GM23248 (cell line): ENCODE results near the gene CPN2. TPM values are rescaled to one million over a fixed set of nuclear protein-coding genes. Genes with fewer than 3 reads are reported as not detected.

Experiments used
- DNase-seq: peaks from one replicate; pipeline ENCODE4 v3.0.0-alpha.2; 2015
- H2AFZ ChIP-seq: fragments of 200-600 bp; sonication (generic); 2 replicates; pipeline ENCODE4 v1.6.1; 2016; ENCODE audit warnings: antibody characterized with exemption
- H3F3A ChIP-seq: fragments of 200-600 bp; sonication (generic); 2 replicates; pipeline ENCODE4 v1.6.1; 2016; ENCODE audit warnings: mild to moderate bottlenecking, antibody characterized with exemption, mixed run types; ENCODE audit not compliant: insufficient read depth
- H3K27ac ChIP-seq: fragments of 200-600 bp; sonication (generic); 2 replicates; pipeline ENCODE4 v1.5.1; 2016; ENCODE audit warnings: mild to moderate bottlenecking
- H3K27me3 ChIP-seq: fragments of 200-600 bp; sonication (generic); replicated peaks from 2 replicates; pipeline ENCODE4 v1.6.1; 2016; ENCODE audit warnings: mild to moderate bottlenecking; ENCODE audit not compliant: insufficient read depth
- H3K36me3 ChIP-seq: fragments of 200-600 bp; sonication (generic); 2 replicates; pipeline ENCODE4 v1.6.1; 2016; ENCODE audit warnings: low read depth, mild to moderate bottlenecking
- H3K4me1 ChIP-seq: fragments of 200-600 bp; sonication (generic); 2 replicates; pipeline ENCODE4 v1.6.1; 2016; ENCODE audit warnings: mild to moderate bottlenecking; ENCODE audit not compliant: insufficient read depth
- H3K4me2 ChIP-seq: fragments of 200-600 bp; sonication (generic); one replicate; pipeline ENCODE4 v1.6.1; 2016; ENCODE audit warnings: mild to moderate bottlenecking; ENCODE audit not compliant: unreplicated experiment
- H3K4me3 ChIP-seq: fragments of 200-600 bp; sonication (generic); 2 replicates; pipeline ENCODE4 v1.5.1; 2016; ENCODE audit warnings: mild to moderate bottlenecking
- H3K79me2 ChIP-seq: fragments of 200-600 bp; sonication (generic); 2 replicates; pipeline ENCODE4 v1.6.1; 2016; ENCODE audit warnings: mild to moderate bottlenecking; ENCODE audit not compliant: insufficient read depth
- H3K9ac ChIP-seq: fragments of 200-600 bp; sonication (generic); 2 replicates; pipeline ENCODE4 v1.6.1; 2016; ENCODE audit warnings: mild to moderate bottlenecking
- H3K9me2 ChIP-seq: fragments of 200-600 bp; sonication (generic); 2 replicates; pipeline ENCODE4 v1.6.1; 2016; ENCODE audit warnings: mixed run types, mild to moderate bottlenecking, moderate library complexity; ENCODE audit not compliant: insufficient read depth
- H3K9me3 ChIP-seq: fragments of 200-600 bp; sonication (generic); one replicate; pipeline ENCODE4 v1.6.1; 2017; ENCODE audit warnings: low read depth
- H4K20me1 ChIP-seq: fragments of 200-600 bp; sonication (generic); 2 replicates; pipeline ENCODE4 v1.6.0; 2016; ENCODE audit not compliant: insufficient read depth
- EZH2 ChIP-seq: fragments of 200-600 bp; sonication (generic); IDR thresholded peaks from 2 replicates; pipeline ENCODE4 v1.6.1; 2018; ENCODE audit warnings: antibody characterized with exemption, mild to moderate bottlenecking; ENCODE audit not compliant: insufficient read depth, poor library complexity, severe bottlenecking
- EZH2phosphoT487 ChIP-seq: fragments of 200-600 bp; sonication (generic); IDR thresholded peaks from 2 replicates; pipeline ENCODE4 v1.6.1; 2018; ENCODE audit warnings: antibody characterized with exemption, moderate library complexity, mild to moderate bottlenecking, low read depth; ENCODE audit not compliant: insufficient read depth
- WGBS, 2 experiments: methylation state at CpG; one replicate each; pipeline ENCODE4 v1.1.6; 2015 to 2017; ENCODE audit warnings: low lambda C conversion rate in 2 of 2, low coverage in 1 of 2; ENCODE audit errors: missing lambda C conversion rate in 2 of 2; 5-methylcytosine and 5-hydroxymethylcytosine counted together
- in situ Hi-C: fragments of 300-500 bp; cut with MboI; formaldehyde crosslinking; loops from 2 replicates; pipeline ENCODE4 v1.15.0; 2020
- polyA plus RNA-seq: library from polyadenylated mRNA; unstranded; fragments of >200 nt; fragmentation: Nextera tagmentation; extraction: Ambion mirVana; gene quantifications from 2 replicates; pipeline ENCODE4 v1.2.1, GENCODE V29; 2016
- total RNA-seq: library from RNA; depleted of rRNA; stranded (reverse); fragments of >200 nt; shearing (Covaris generic); gene quantifications from 2 replicates; pipeline ENCODE4 v1.2.3, GENCODE V29; 2014

CPN2 gene
- total and polyA plus RNA-seq, 2 experiments from 2014 or later, result not detected

DNA sequence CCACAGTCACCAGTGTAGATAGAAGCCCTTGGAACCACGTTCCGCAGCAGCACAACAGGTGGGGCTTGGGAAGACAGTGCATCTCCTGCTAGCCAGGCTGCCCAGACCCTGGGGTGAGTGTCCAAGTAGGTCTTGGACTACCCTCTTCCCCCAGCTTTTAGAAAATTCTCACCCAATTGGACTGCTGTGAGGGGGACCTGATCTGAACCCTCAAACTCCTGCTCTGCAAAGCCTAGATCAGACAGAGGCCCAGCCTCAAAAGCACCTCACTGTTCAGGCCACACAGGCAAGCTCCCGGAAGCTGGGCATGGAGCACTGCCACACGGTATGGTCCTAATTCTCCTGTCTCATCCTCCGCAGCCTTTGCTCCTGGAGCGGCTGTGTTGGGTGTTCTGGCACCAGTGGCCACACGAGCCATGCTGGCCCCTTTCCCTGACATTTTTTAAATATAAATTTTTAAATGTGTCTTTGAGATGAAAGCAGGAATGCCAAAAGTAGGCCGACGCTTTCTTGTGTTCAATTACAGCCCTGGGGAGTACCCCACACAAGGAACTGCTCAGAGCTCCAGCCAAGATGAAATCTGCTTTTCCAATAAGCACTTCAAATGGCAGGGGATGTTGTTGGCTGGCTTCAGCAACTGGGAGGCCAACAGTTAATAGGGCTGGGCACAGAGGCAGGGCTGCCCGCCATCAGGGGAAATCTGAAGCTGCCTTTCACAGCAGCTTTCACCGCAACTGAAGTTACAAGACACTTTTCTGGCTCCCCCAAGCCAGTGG is 40.9 kb downstream of the CPN2 start:
- Histone ChIP-seq H3F3A (peaks cover 10% of the 10 kb centered on the region; the same call in 1 of the 2 replicates), H3K27me3 (peaks cover 40% of the 10 kb centered on the region), H3K9me3 (no peaks in the 10 kb centered on the region), H3K9ac (no peak overlapping the region), H2AFZ (no peak overlapping the region), H4K20me1 (no peaks in the 10 kb centered on the region), H3K79me2 (no peaks in the 10 kb centered on the region), H3K36me3 (no peaks in the 10 kb centered on the region), H3K27ac (no peak overlapping the region), H3K4me1 (no peaks in the 10 kb centered on the region; the same call in none of the 2 replicates), H3K4me2 (no peak overlapping the region), H3K9me2 (no peaks in the 10 kb centered on the region), H3K4me3 (no peak overlapping the region)
- TF ChIP-seq EZH2 (no peak), EZH2phosphoT487 (no peak)
- WGBS, 2 experiments, result 45% methylated on average over 11 of the region's 11 CpGs
- in situ Hi-C loops, result loop anchor here (10.0 kb wide), 1 partner anchor 635 kb away; no protein-coding TSS in a partner anchor
- no peak for DNase-seq

DNA sequence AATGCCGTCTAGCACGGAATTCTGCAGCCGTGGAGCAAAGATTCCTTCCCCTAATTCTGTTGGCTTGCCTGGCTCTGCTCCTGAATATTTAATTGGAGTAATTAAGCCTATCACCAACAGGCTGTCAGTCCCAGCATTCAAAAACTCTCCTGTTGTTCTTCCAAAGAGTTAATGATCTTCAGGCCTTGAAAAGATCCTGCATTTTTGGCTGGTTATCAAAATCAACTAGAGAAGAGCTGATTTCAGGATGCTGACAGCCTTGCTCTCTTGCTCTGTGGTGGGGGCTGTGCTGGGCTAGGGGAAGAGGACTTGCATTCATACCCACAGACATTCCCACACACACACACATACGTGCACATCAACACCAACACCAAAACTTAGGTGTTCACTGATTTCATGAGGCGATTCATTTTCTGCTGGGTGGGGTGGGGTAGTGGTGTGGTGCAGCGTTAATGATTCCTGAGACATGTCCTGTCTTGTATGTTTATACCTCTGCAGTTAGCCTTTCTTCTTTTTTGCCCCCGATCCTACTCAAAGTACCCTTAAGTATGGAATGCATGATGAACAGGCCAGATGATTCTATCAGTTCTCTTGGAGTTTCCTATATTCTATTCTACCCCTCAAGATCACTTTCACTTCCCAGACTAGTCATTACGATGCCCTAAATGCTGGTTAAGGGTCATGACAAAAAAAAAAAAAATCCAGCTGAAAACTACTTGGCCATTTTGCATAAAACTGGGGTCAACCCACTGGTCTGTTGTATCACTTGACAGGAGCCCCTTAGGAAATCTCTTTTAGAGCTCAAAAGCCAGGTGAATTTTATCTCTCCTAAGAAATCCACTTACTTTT is 42.3 kb downstream of the CPN2 start:
- Histone ChIP-seq H3K9ac (no peak overlapping the region), H3K27me3 (peaks cover 36% of the 10 kb centered on the region), H3K9me2 (no peaks in the 10 kb centered on the region), H3K4me2 (no peak overlapping the region), H3K79me2 (no peaks in the 10 kb centered on the region), H3K4me3 (no peak overlapping the region), H3K9me3 (no peaks in the 10 kb centered on the region), H3K36me3 (no peaks in the 10 kb centered on the region), H2AFZ (no peak overlapping the region), H3K4me1 (no peaks in the 10 kb centered on the region; the same call in 1 of the 2 replicates), H3K27ac (no peak overlapping the region), H3F3A (peaks cover 6% of the 10 kb centered on the region; the same call in 1 of the 2 replicates), H4K20me1 (no peaks in the 10 kb centered on the region)
- TF ChIP-seq EZH2phosphoT487, result no peak
- TF ChIP-seq EZH2, result no peak
- DNase-seq, result no peak
- in situ Hi-C loops, result no loop called here
- WGBS, 2 experiments, result 77 to 83% methylated on average over 8 of the region's 8 CpGs

DNA sequence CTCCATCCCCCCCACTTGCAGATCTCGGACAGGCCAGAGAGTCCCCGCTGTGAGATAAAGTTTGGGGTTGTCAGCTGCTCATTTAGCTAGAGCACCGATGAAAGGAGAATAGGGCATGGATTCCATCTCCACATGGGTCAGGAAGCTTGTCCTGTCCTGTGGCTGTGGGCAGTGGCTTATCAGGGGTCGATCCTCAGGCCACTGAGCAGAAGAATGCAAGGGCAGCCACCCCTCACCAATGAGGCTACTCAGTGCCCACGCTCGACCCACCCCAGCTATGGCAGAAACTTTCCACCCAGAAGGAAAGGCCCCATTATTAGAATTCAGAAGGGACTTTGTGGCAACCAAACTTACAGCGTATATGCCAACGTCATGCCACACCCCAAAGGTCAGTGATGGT is 43.3 kb downstream of the CPN2 start:
- H2AFZ ChIP-seq, result no peak overlapping the region
- no peak overlapping the region for H3K4me3 ChIP-seq
- TF ChIP-seq EZH2phosphoT487, result no peak
- TF ChIP-seq EZH2, result no peak
- in situ Hi-C loops, result no loop called here
- no peaks in the 10 kb centered on the region for H3K9me3 ChIP-seq
- H3K9me2 ChIP-seq, result no peaks in the 10 kb centered on the region
- H3K4me1 ChIP-seq, result no peaks in the 10 kb centered on the region; the same call in 1 of the 2 replicates
- no peak overlapping the region for H3K9ac ChIP-seq
- no peaks in the 10 kb centered on the region for H3K79me2 ChIP-seq
- 84 to 86% methylated on average over 8 of the region's 8 CpGs for WGBS, 2 experiments
- H3F3A ChIP-seq, result peaks cover 6% of the 10 kb centered on the region; the same call in 1 of the 2 replicates
- no peaks in the 10 kb centered on the region for H3K36me3 ChIP-seq
- H3K4me2 ChIP-seq, result no peak overlapping the region
- DNase-seq, result no peak
- H4K20me1 ChIP-seq, result no peaks in the 10 kb centered on the region
- H3K27me3 ChIP-seq, result peaks cover 28% of the 10 kb centered on the region
- no peak overlapping the region for H3K27ac ChIP-seq

DNA sequence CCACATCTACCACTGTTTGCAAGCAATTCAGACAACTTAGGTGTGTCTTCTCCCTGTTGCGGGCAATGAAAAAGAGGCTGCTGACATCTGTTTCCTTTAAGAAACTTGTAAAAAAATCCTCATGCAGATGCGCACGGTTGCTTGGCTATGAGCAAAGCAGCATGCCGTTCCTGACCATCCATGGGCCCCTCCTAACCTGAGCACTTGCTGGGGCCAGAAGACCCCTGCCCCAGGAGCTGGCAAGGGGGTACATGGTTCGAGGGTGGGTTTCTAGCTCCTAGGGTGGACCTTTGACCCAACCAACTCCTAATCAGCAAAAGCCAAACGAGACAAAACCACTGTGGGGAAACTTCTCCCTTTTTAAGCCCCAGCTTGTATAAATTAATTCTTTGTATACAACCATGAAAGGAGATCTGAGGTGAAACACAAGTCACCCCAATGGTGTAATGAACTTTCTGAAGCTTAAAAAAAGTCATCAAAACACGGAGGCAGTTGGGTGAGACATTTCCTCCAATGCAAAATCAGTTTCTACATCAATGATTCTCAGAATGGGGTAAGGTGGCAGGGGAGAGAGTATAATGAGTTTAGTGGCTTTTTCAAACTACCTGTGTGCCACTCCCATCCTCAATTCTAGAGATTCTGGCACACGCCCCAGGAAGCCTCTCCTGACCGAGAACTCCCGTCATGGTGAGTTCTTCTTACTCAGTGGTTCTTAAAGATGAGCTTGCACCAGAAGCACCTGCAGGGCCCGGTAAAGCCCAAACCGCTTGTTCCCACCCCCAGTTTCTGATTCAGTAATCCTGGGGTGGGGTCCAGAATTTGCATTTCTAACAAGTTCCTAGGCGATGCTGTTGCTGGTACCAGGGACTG is 44.1 kb downstream of the CPN2 start:
- no peaks in the 10 kb centered on the region for H3K4me1 ChIP-seq
- no peak overlapping the region for H3K4me3 ChIP-seq
- in situ Hi-C loops, result no loop called here
- DNase-seq, result no peak
- no peaks in the 10 kb centered on the region for H4K20me1 ChIP-seq
- no peaks in the 10 kb centered on the region for H3K9me2 ChIP-seq
- H3K27ac ChIP-seq, result no peak overlapping the region
- no peaks in the 10 kb centered on the region for H3K79me2 ChIP-seq
- H3F3A ChIP-seq, result no peaks in the 10 kb centered on the region
- H3K27me3 ChIP-seq, result peaks cover 19% of the 10 kb centered on the region
- H3K9me3 ChIP-seq, result no peaks in the 10 kb centered on the region
- H3K9ac ChIP-seq, result no peak overlapping the region
- H2AFZ ChIP-seq, result no peak overlapping the region
- 74 to 76% methylated on average over 13 of the region's 13 CpGs for WGBS, 2 experiments
- no peak overlapping the region for H3K4me2 ChIP-seq
- TF ChIP-seq EZH2phosphoT487 (no peak), EZH2 (no peak)
- no peaks in the 10 kb centered on the region for H3K36me3 ChIP-seq
